ENCODE measurements around the gene SYNE4. TPM values are rescaled to one million over a fixed set of nuclear protein-coding genes. Genes with fewer than 3 reads are reported as not detected.

Gene SYNE4
- total and polyA plus RNA-seq, 2 of the 13 experiments (the other 11 are each of a cell fraction or from before 2014, with no cell fraction given), result 13.7 to 23.0 TPM

- Histone ChIP-seq H3K27me3 (ENCODE audit: control insufficient read depth in 1 of 2, insufficient read depth in 2 of 2, low read length in 2 of 2) (no peaks in the 10 kb centered on the region; a peak in 1 of 5 replicates), H3K4me1 (ENCODE audit: insufficient read depth, low read length) (peaks cover 38% of the 10 kb centered on the region), H4K20me1 (ENCODE audit: insufficient read depth, low read length) (no peaks in the 10 kb centered on the region), H3K9ac (ENCODE audit: insufficient read depth, low read depth, low read length) (no peak overlapping the region), H3K36me3 (replicated peaks in 1 of 2; ENCODE audit: control insufficient read depth in 1 of 2, insufficient read depth in 2 of 2, low read length in 2 of 2) (peaks cover 0 to 10% of the 10 kb centered on the region in 2 experiments; a peak in 3 of 5 replicates), H3K4me2 (ENCODE audit: low read depth, low read length) (no peak overlapping the region; the same call in 1 of the 2 replicates), H3K4me3 (replicated peaks in 1 of 3; ENCODE audit: insufficient read depth in 1 of 3, low read depth in 2 of 3, low read length in 3 of 3) (peak overlapping the region in 1 of 3 experiments; percentile 93; a peak in 1 of 6 replicates), H3K79me2 (ENCODE audit: insufficient read depth, low read length) (peaks cover 6% of the 10 kb centered on the region), H2AFZ (ENCODE audit: low read length) (no peak overlapping the region), H3K27ac (ENCODE audit: extremely low read length, insufficient read depth, low read length) (no peak overlapping the region), H3K9me3 (ENCODE audit: low read length) (no peaks in the 10 kb centered on the region)
- TF ChIP-seq AGO1 (IDR thresholded peaks at IDR 0.05; ENCODE audit: low read depth, low read length, poor library complexity, severe bottlenecking) (peak; percentile 61), HNRNPL (IDR thresholded peaks at IDR 0.05; ENCODE audit: low read depth, low read length) (0 out of 2 replicates have a peak, but pooled peaks have one; percentile 35), ZNF841 (CRISPR knock-in tag; IDR thresholded peaks at IDR 0.05; ENCODE audit: borderline replicate concordance) (no peak), FOXO1 (CRISPR knock-in tag; IDR thresholded peaks at IDR 0.05) (no peak), KDM5B (CRISPR knock-in tag; IDR thresholded peaks at IDR 0.05; ENCODE audit: borderline replicate concordance) (0 out of 2 replicates have a peak, but pooled peaks have one; percentile 33)
- FAIRE-seq (no peak), ATAC-seq (no peak), DNase-seq (ENCODE audit: low spot score) (no peak)
- in situ Hi-C loops (cut with HindIII; ENCODE audit: extremely low pct_ligation_motif_present, low pct_unique_long_range_greater_than_20kb), result no loop called here
- BruUV-seq (replicated peaks), result no TSS peak
- ChIA-PET CTCF (ENCODE audit: low intra/inter-chr PET ratio, low total read pairs) (no interaction called here), POLR2A (interaction anchor here (0.6 kb wide), 1 partner anchor 1936 kb away, joined by 3 read pairs; no protein-coding TSS in a partner anchor)
- WGBS (ENCODE audit: low lambda C conversion rate), result 100% methylated on average over 2 of the region's 5 CpGs
- intact Hi-C loops (cut with micrococcal nuclease; ENCODE audit: unreplicated experiment), result loop anchor here (1.0 kb wide), 1 partner anchor 7 kb away; the partner anchor contains the start of gene ALKBH6
These were observed 1.7 kb downstream of the SYNE4 start for GRCh38 chr19:36006955-36007354.

GRCh38 chr19:36003284-36003683, 5.3 kb downstream of the SYNE4 start:
- no peak overlapping the region for H2AFZ ChIP-seq (ENCODE audit: low read length)
- 0 out of 2 replicates have a peak, but pooled peaks cover 4% of the 10 kb centered on the region for H4K20me1 ChIP-seq (ENCODE audit: insufficient read depth, low read length)
- no TSS peak for BruUV-seq (replicated peaks)
- no peak for ATAC-seq
- no peak for FAIRE-seq
- H3K36me3 ChIP-seq (replicated peaks in 1 of 2; ENCODE audit: control insufficient read depth in 1 of 2, insufficient read depth in 2 of 2, low read length in 2 of 2), result peaks cover 1 to 13% of the 10 kb centered on the region in 2 experiments; a peak in 4 of 5 replicates
- DNase-seq (ENCODE audit: low spot score), result no peak
- intact Hi-C loops (cut with micrococcal nuclease; ENCODE audit: unreplicated experiment), result no loop called here
- ChIA-PET POLR2A (interaction anchor here (1.4 to 1.8 kb wide), 2 partner anchors 8 to 56 kb away, joined by 3 to 5 read pairs; partner anchors contain the start of gene SDHAF1), CTCF (ENCODE audit: low intra/inter-chr PET ratio, low total read pairs) (no interaction called here)
- no peak overlapping the region for H3K9ac ChIP-seq (ENCODE audit: insufficient read depth, low read depth, low read length)
- H3K79me2 ChIP-seq (ENCODE audit: insufficient read depth, low read length), result peaks cover 5% of the 10 kb centered on the region
- no peak overlapping the region for H3K27ac ChIP-seq (ENCODE audit: extremely low read length, insufficient read depth, low read length)
- 98% methylated on average over 4 of the region's 4 CpGs for WGBS (ENCODE audit: low lambda C conversion rate)
- H3K9me3 ChIP-seq (ENCODE audit: low read length), result no peaks in the 10 kb centered on the region
- H3K4me3 ChIP-seq (replicated peaks in 1 of 3; ENCODE audit: insufficient read depth in 1 of 3, low read depth in 2 of 3, low read length in 3 of 3), result no peak overlapping the region
- TF ChIP-seq ZNF296 (CRISPR knock-in tag; conservative IDR thresholded peaks at IDR 0.05) (no peak), HNRNPH1 (optimal IDR thresholded peaks at IDR 0.05; ENCODE audit: low read depth, low read length) (no peak), ZFP91 (CRISPR knock-in tag; IDR thresholded peaks at IDR 0.05; ENCODE audit: borderline replicate concordance) (no peak), RBFOX2 (IDR thresholded peaks at IDR 0.05; ENCODE audit: low read depth, low read length) (0 out of 2 replicates have a peak, but pooled peaks have one; percentile 24), REL (CRISPR knock-in tag; conservative IDR thresholded peaks at IDR 0.05) (no peak)
- no peak overlapping the region for H3K4me2 ChIP-seq (ENCODE audit: low read depth, low read length)
- H3K4me1 ChIP-seq (ENCODE audit: insufficient read depth, low read length), result peaks cover 54% of the 10 kb centered on the region
- in situ Hi-C loops (cut with HindIII; ENCODE audit: extremely low pct_ligation_motif_present, low pct_unique_long_range_greater_than_20kb), result no loop called here
- H3K27me3 ChIP-seq (ENCODE audit: control insufficient read depth in 1 of 2, insufficient read depth in 2 of 2, low read length in 2 of 2), result no peaks in the 10 kb centered on the region; a peak in 1 of 5 replicates

Measured in HepG2 (cell line).